Mucosa of descending colon (tissue), 3 donors: ENCODE data around the gene ERO1A. TPM values are rescaled to one million over a fixed set of nuclear protein-coding genes. Genes with fewer than 3 reads are reported as not detected.
A peak's percentile ranks its signal among the peaks of the same experiment; 100 is the strongest.

Experiments used
- ATAC-seq: fragments of 200-7000 bp; cut with Tn5 transposase; one replicate; pipeline ENCODE4 v1.9.1; 2020; ENCODE audit warnings: mild to moderate bottlenecking, moderate library complexity
- DNase-seq, 3 donors: peaks; one replicate each; pipeline ENCODE4 v3.0.0-alpha.2; 2020
- H3K36me3 ChIP-seq: fragments of 200-600 bp; one replicate; pipeline ENCODE4 v1.8.0; 2021; ENCODE audit warnings: low read depth, mild to moderate bottlenecking
- H3K4me1 ChIP-seq: fragments of 200-600 bp; one replicate; pipeline ENCODE4 v1.8.0; 2021; ENCODE audit warnings: low read depth, mild to moderate bottlenecking
- H3K4me3 ChIP-seq: fragments of 200-600 bp; one replicate; pipeline ENCODE4 v1.8.0; 2021; ENCODE audit warnings: mild to moderate bottlenecking
- H3K9me3 ChIP-seq: fragments of 200-600 bp; one replicate; pipeline ENCODE4 v1.8.0; 2021; ENCODE audit warnings: mild to moderate bottlenecking
- intact Hi-C, 2 donors: fragments of 100-400 bp; cut with DNase I in 1 of 2; cut with micrococcal nuclease in 1 of 2; formaldehyde crosslinking; loops; one replicate each; pipeline versions ENCODE4 v1.11.0 to v1.11.1; 2022; cut with DNase I, micrococcal nuclease
- total RNA-seq, 3 donors: library from RNA; stranded (reverse); fragmentation: NEBNext Ultra II Directional in 2 of 3; extraction: Animal tissue kit (Norgen Biotek cat#: 25700) in 2 of 3; gene quantifications; one replicate each; pipeline versions ENCODE4 v1.2.1 to v1.2.4, GENCODE V29; 2021 to 2023
- TF ChIP-seq, protein P1 (sequence below): fragments of 200-600 bp; IDR thresholded peaks from one replicate; pipeline ENCODE4 v1.8.0; 2022; ENCODE audit warnings: antibody characterized with exemption, mild to moderate bottlenecking
- donor health status: DM: no; HTN: no; CAD: no; lungs with moderate emphysema.
- donor health status: DM: no; HTN: no; CAD: no.
- donor health status: DM: no; HTN: yes; CAD: no.

Gene ERO1A
- total RNA-seq, 3 donors from 2014 or later, result 45.1 to 67.5 (median 55.4) TPM

GRCh38 chr14:52703664-52704063 is 8.3 kb upstream of the ERO1A start:
- no peak for DNase-seq
- intact Hi-C loops, result no loop called here
- Histone ChIP-seq H3K9me3 (no peaks in the 10 kb centered on the region), H3K36me3 (no peaks in the 10 kb centered on the region), H3K4me3 (no peak overlapping the region), H3K4me1 (peaks cover 17% of the 10 kb centered on the region)
- ATAC-seq, result no peak
- TF ChIP-seq, protein P1, sequence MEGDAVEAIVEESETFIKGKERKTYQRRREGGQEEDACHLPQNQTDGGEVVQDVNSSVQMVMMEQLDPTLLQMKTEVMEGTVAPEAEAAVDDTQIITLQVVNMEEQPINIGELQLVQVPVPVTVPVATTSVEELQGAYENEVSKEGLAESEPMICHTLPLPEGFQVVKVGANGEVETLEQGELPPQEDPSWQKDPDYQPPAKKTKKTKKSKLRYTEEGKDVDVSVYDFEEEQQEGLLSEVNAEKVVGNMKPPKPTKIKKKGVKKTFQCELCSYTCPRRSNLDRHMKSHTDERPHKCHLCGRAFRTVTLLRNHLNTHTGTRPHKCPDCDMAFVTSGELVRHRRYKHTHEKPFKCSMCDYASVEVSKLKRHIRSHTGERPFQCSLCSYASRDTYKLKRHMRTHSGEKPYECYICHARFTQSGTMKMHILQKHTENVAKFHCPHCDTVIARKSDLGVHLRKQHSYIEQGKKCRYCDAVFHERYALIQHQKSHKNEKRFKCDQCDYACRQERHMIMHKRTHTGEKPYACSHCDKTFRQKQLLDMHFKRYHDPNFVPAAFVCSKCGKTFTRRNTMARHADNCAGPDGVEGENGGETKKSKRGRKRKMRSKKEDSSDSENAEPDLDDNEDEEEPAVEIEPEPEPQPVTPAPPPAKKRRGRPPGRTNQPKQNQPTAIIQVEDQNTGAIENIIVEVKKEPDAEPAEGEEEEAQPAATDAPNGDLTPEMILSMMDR, result no peak

- peak; percentile 49 for ATAC-seq
- TF ChIP-seq, protein P1, result no peak
- H3K9me3 ChIP-seq, result no peaks in the 10 kb centered on the region
- H3K36me3 ChIP-seq, result no peaks in the 10 kb centered on the region
- intact Hi-C loops, result no loop called here
- H3K4me1 ChIP-seq, result peaks cover 13% of the 10 kb centered on the region
- peak in 1 of 3 donors; percentile 58 for DNase-seq
- no peak overlapping the region for H3K4me3 ChIP-seq
Measured at GRCh38 chr14:52703225-52703624, 7.9 kb upstream of the ERO1A start.

GRCh38 chr14:52701223-52701622 is 5.9 kb upstream of the ERO1A start:
- ATAC-seq (no peak), DNase-seq (no peak)
- intact Hi-C loops, result no loop called here
- Histone ChIP-seq H3K9me3 (no peaks in the 10 kb centered on the region), H3K36me3 (no peaks in the 10 kb centered on the region), H3K4me3 (no peak overlapping the region), H3K4me1 (peaks cover 6% of the 10 kb centered on the region)
- TF ChIP-seq, protein P1, result no peak

DNA sequence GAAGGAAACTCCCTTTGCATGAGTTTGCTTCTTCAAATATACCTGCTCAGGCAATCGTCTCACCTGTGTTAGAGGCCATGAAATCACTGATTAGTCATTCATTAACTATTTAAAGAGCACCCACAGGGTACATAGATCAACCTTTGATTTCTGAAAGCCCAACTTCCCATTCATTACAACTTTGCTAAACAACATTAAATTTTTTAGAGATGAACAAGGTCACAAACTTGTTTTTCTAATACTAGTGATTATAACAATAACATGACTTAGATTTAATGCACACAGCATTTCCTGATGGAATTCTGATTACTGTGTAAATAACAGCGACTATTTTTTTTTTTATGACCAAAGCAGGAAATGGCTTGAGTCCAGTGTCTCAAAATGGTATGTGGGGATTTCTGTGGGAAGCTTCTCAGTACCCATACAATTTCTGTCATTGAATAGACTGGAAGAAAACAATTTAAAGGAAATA is 5.4 kb upstream of the ERO1A start:
- no peaks in the 10 kb centered on the region for H3K9me3 ChIP-seq
- TF ChIP-seq, protein P1, result no peak
- ATAC-seq (peak; percentile 83), DNase-seq (no peak)
- peaks cover 4% of the 10 kb centered on the region for H3K4me1 ChIP-seq
- no peak overlapping the region for H3K4me3 ChIP-seq
- intact Hi-C loops, result no loop called here
- H3K36me3 ChIP-seq, result no peaks in the 10 kb centered on the region

- DNase-seq (peak; percentile 65 to 72 (median 71)), ATAC-seq (peak; percentile 56)
- TF ChIP-seq, protein P1, result no peak
- H3K4me3 ChIP-seq, result peak overlapping the region; percentile 83
- H3K4me1 ChIP-seq, result peaks cover 20% of the 10 kb centered on the region
- H3K9me3 ChIP-seq, result no peaks in the 10 kb centered on the region
- H3K36me3 ChIP-seq, result no peaks in the 10 kb centered on the region
- intact Hi-C loops, result no loop called here
Measured at GRCh38 chr14:52694761-52695480, 437 bp downstream of the ERO1A start.
